Activated naive CD8-positive, alpha-beta T cell (primary cell): Measurements from ENCODE around the gene SORCS3.
A peak's percentile ranks its signal among the peaks of the same experiment; 100 is the strongest.

Experiments used
- H3K27ac Mint-ChIP-seq: one replicate; pipeline ENCODE4 v1.8.0; 2021; ENCODE audit warnings: mixed read lengths
- H3K27me3 Mint-ChIP-seq: one replicate; pipeline ENCODE4 v1.8.0; 2021; ENCODE audit warnings: mixed read lengths
- H3K36me3 Mint-ChIP-seq: one replicate; pipeline ENCODE4 v1.8.0; 2021; ENCODE audit warnings: mixed read lengths
- H3K4me1 Mint-ChIP-seq: one replicate; pipeline ENCODE4 v1.8.0; 2021; ENCODE audit warnings: low read depth, mixed read lengths
- H3K4me3 Mint-ChIP-seq: one replicate; pipeline ENCODE4 v1.8.0; 2021; ENCODE audit warnings: mild to moderate bottlenecking, mixed read lengths
- H3K9me3 Mint-ChIP-seq: one replicate; pipeline ENCODE4 v1.8.0; 2021; ENCODE audit warnings: low read depth, mixed read lengths

The SORCS3 gene

GRCh38 chr10:104907521-104907920 is 266.4 kb downstream of the SORCS3 start:
- peaks cover 4% of the 10 kb centered on the region for H3K4me1 Mint-ChIP-seq
- no peaks in the 10 kb centered on the region for H3K36me3 Mint-ChIP-seq
- no peaks in the 10 kb centered on the region for H3K27me3 Mint-ChIP-seq
- no peaks in the 10 kb centered on the region for H3K9me3 Mint-ChIP-seq
- H3K4me3 Mint-ChIP-seq: no peak overlapping the region
- H3K27ac Mint-ChIP-seq: no peak overlapping the region

DNA sequence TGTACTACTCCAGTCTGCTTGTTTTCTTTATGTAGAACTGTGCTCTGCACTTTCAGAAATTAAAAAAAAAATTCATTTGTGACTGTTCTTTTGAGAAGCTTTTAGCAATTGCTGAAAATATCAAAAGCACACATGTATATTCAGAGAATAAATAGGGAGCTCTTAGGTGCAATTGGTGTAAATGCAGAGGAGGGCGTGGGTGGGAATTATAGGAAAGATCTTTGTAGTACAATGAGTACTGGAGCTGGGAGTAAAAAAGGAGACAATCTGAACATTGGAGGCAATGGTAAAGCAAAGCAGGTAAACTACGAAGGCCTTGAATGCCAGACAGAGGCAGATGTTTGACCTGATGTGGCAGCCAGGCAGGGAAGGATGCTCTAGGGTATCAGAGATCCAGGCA is 267.5 kb downstream of the SORCS3 start:
- no peaks in the 10 kb centered on the region for H3K36me3 Mint-ChIP-seq
- no peak overlapping the region for H3K27ac Mint-ChIP-seq
- no peak overlapping the region for H3K4me3 Mint-ChIP-seq
- H3K9me3 Mint-ChIP-seq: no peaks in the 10 kb centered on the region
- H3K4me1 Mint-ChIP-seq: peaks cover 4% of the 10 kb centered on the region
- peaks cover 1% of the 10 kb centered on the region for H3K27me3 Mint-ChIP-seq

GRCh38 chr10:104910712-104911111 is 269.6 kb downstream of the SORCS3 start:
- peaks cover 3% of the 10 kb centered on the region for H3K27me3 Mint-ChIP-seq
- no peak overlapping the region for H3K4me3 Mint-ChIP-seq
- H3K4me1 Mint-ChIP-seq: peaks cover 4% of the 10 kb centered on the region
- no peak overlapping the region for H3K27ac Mint-ChIP-seq
- H3K36me3 Mint-ChIP-seq: no peaks in the 10 kb centered on the region
- no peaks in the 10 kb centered on the region for H3K9me3 Mint-ChIP-seq

DNA sequence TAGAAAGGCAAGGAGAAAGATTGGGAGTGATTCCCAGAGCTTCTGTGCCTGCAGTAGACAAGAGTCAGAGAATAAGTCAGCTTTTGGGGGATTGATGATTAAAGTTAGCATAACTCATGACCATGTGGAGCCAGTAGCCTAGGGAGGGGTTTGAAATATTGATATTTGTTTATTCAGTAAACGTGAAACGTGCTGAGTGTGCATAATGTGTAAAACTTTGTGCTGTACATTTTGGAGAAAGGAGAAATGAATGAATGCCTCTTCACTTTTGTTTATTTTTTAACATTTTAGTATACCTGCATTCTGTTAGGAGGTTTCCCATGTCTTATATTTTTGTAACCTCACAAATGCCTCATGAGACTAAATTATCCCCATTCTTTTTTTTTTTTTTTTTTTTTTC is 272.3 kb downstream of the SORCS3 start:
- H3K9me3 Mint-ChIP-seq: no peaks in the 10 kb centered on the region
- no peak overlapping the region for H3K27ac Mint-ChIP-seq
- H3K4me3 Mint-ChIP-seq: no peak overlapping the region
- H3K4me1 Mint-ChIP-seq: peaks cover 4% of the 10 kb centered on the region
- H3K36me3 Mint-ChIP-seq: no peaks in the 10 kb centered on the region
- peaks cover 3% of the 10 kb centered on the region for H3K27me3 Mint-ChIP-seq

GRCh38 chr10:104920476-104920875 is 279.4 kb downstream of the SORCS3 start:
- Mint-ChIP-seq H3K27ac (no peak overlapping the region), H3K9me3 (no peaks in the 10 kb centered on the region), H3K4me1 (no peaks in the 10 kb centered on the region), H3K36me3 (no peaks in the 10 kb centered on the region), H3K27me3 (peaks cover 3% of the 10 kb centered on the region), H3K4me3 (no peak overlapping the region)

GRCh38 chr10:104921763-104922162 is 280.7 kb downstream of the SORCS3 start:
- no peak overlapping the region for H3K27ac Mint-ChIP-seq
- H3K4me1 Mint-ChIP-seq: no peaks in the 10 kb centered on the region
- H3K27me3 Mint-ChIP-seq: peaks cover 3% of the 10 kb centered on the region
- H3K36me3 Mint-ChIP-seq: no peaks in the 10 kb centered on the region
- no peaks in the 10 kb centered on the region for H3K9me3 Mint-ChIP-seq
- no peak overlapping the region for H3K4me3 Mint-ChIP-seq

- Mint-ChIP-seq H3K4me3 (no peak overlapping the region), H3K27me3 (peaks cover 3% of the 10 kb centered on the region), H3K4me1 (no peaks in the 10 kb centered on the region), H3K9me3 (no peaks in the 10 kb centered on the region), H3K27ac (no peak overlapping the region), H3K36me3 (no peaks in the 10 kb centered on the region)
Observed at GRCh38 chr10:104922810-104923209, 281.7 kb downstream of the SORCS3 start.

- Mint-ChIP-seq H3K9me3 (no peaks in the 10 kb centered on the region), H3K27me3 (peaks cover 3% of the 10 kb centered on the region), H3K36me3 (no peaks in the 10 kb centered on the region), H3K4me3 (no peak overlapping the region), H3K27ac (no peak overlapping the region), H3K4me1 (no peaks in the 10 kb centered on the region)
Observed at GRCh38 chr10:104923501-104923900, 282.4 kb downstream of the SORCS3 start.

- no peaks in the 10 kb centered on the region for H3K4me1 Mint-ChIP-seq
- H3K36me3 Mint-ChIP-seq: no peaks in the 10 kb centered on the region
- H3K27ac Mint-ChIP-seq: no peak overlapping the region
- no peaks in the 10 kb centered on the region for H3K9me3 Mint-ChIP-seq
- no peak overlapping the region for H3K4me3 Mint-ChIP-seq
- H3K27me3 Mint-ChIP-seq: peaks cover 3% of the 10 kb centered on the region
Observed at GRCh38 chr10:104924101-104924795, 283.2 kb downstream of the SORCS3 start.

GRCh38 chr10:104925232-104925851 is 284.3 kb downstream of the SORCS3 start:
- Mint-ChIP-seq H3K9me3 (no peaks in the 10 kb centered on the region), H3K27ac (no peak overlapping the region), H3K36me3 (no peaks in the 10 kb centered on the region), H3K27me3 (peaks cover 3% of the 10 kb centered on the region), H3K4me3 (no peak overlapping the region), H3K4me1 (no peaks in the 10 kb centered on the region)

DNA sequence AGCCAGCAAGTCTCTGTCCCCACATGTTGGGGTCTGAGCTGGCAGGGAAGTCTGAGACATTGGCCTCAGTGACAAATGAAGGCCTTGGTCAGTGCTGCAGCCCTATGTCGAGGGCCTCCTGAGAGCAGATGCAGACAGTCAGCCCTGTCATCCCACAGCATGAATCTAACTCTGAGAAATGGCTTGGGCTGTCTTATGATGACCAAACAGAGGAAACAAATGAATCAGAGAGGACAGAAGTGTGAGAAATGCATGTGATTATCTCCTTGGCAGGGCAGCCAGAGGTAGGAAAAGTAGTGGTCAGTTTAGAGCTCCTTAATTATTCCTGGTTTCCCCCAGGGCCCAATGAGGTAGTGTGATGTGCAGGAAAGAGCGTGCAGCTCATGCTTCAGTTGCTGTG is 287.6 kb downstream of the SORCS3 start:
- Mint-ChIP-seq H3K4me3 (no peak overlapping the region), H3K27me3 (peaks cover 3% of the 10 kb centered on the region), H3K9me3 (no peaks in the 10 kb centered on the region), H3K36me3 (no peaks in the 10 kb centered on the region), H3K4me1 (peaks cover 16% of the 10 kb centered on the region), H3K27ac (no peak overlapping the region)

DNA sequence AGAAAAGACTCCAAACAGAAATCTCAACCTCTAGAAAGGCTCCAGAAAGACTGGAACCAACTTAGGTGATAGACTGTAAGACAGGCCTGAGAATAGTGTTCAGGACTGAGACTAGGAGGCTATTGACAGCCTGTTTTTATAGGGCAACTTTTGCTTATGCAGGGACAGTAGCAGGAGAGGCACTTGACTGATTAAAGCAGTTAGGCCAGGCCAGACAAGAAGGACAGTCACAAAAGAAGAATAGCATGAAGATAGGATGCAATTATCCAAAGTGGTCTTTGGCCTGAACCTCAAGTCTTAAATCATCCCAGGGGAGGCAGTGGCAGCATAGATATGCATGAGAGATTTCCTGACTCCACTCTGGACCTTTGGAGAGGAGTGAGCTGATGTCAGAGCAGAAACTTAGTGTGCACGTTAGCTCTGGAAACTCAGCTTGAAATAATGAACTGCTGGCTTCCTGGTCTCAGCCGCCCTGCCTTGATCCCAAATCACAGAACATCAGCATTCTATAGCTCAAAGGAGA is 290.6 kb downstream of the SORCS3 start:
- no peak overlapping the region for H3K4me3 Mint-ChIP-seq
- no peaks in the 10 kb centered on the region for H3K36me3 Mint-ChIP-seq
- H3K4me1 Mint-ChIP-seq: peaks cover 39% of the 10 kb centered on the region
- H3K9me3 Mint-ChIP-seq: no peaks in the 10 kb centered on the region
- H3K27me3 Mint-ChIP-seq: no peaks in the 10 kb centered on the region
- H3K27ac Mint-ChIP-seq: no peak overlapping the region

DNA sequence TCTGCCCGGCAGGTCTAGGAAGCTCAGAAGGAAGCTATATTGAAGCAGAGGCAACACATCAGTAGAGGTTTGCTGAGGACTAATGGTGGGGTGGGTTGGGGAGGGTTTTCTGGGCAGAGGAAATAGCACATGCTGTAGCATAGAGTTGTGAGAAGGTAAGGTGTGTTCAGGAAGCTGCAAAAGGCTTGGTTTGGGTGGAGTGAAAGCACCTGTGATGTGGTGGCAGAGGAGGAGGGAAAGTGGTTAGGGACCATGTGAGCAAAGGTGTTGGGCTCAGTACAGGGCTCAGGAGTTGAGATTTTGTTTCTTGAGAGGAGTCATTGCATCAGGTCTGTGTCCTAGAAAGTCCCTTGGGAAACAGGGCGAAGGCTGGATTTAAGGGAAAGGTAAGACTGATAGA is 294.6 kb downstream of the SORCS3 start:
- peak overlapping the region; percentile 25 for H3K4me3 Mint-ChIP-seq
- H3K27ac Mint-ChIP-seq: no peak overlapping the region
- peaks cover 47% of the 10 kb centered on the region for H3K4me1 Mint-ChIP-seq
- no peaks in the 10 kb centered on the region for H3K36me3 Mint-ChIP-seq
- H3K9me3 Mint-ChIP-seq: peaks cover 3% of the 10 kb centered on the region
- no peaks in the 10 kb centered on the region for H3K27me3 Mint-ChIP-seq

DNA sequence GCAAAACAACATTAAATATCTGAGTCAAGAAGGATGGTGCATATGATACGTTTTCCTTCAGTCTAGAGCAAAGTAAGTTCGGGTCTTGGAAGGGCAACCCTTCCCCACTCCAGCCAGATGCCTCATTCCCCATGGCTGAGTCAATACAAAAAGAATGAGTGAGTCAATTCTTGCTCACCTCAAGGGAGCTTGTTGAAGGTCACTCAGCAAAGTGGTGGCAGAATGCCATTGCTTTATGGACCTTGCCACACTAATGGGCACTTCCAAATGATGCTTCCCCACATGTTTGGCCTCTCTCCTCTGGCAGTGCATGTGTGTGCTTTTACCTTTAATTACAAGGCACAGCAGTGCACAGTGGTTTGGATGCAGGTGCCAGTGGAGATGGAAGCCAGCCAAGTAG is 296.5 kb downstream of the SORCS3 start:
- no peak overlapping the region for H3K27ac Mint-ChIP-seq
- H3K4me3 Mint-ChIP-seq: no peak overlapping the region
- H3K9me3 Mint-ChIP-seq: peaks cover 3% of the 10 kb centered on the region
- H3K36me3 Mint-ChIP-seq: no peaks in the 10 kb centered on the region
- no peaks in the 10 kb centered on the region for H3K27me3 Mint-ChIP-seq
- peaks cover 36% of the 10 kb centered on the region for H3K4me1 Mint-ChIP-seq

DNA sequence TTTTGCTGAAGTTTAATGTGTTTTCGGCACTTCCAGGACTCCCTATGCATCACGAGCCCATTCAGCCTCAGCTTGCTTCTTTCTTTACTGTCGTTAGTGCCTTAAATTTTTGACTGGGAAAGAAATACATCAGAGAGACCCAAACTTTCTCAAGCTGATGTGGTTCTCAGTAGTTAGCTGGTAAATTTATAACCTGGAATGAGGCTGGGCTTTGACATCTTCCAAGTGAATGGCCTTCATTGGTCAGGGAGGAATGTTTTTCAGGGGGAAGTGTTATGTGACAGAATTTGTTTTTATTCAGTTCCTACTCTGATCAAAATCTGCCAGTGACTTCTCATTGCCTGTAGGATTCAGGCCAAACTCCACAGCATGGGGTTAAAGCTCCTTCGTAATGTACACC is 296.9 kb downstream of the SORCS3 start:
- H3K4me1 Mint-ChIP-seq: peaks cover 35% of the 10 kb centered on the region
- H3K4me3 Mint-ChIP-seq: no peak overlapping the region
- H3K27me3 Mint-ChIP-seq: no peaks in the 10 kb centered on the region
- H3K9me3 Mint-ChIP-seq: peaks cover 3% of the 10 kb centered on the region
- no peak overlapping the region for H3K27ac Mint-ChIP-seq
- no peaks in the 10 kb centered on the region for H3K36me3 Mint-ChIP-seq

- Mint-ChIP-seq H3K9me3 (peaks cover 3% of the 10 kb centered on the region), H3K27me3 (no peaks in the 10 kb centered on the region), H3K36me3 (no peaks in the 10 kb centered on the region), H3K4me1 (peaks cover 8% of the 10 kb centered on the region), H3K27ac (no peak overlapping the region), H3K4me3 (no peak overlapping the region)
Observed at GRCh38 chr10:104941662-104942061, 300.6 kb downstream of the SORCS3 start.
